Uterus (tissue), 4 donors: ENCODE data around the gene SPATS1. TPM values are rescaled to one million over a fixed set of nuclear protein-coding genes. Genes with fewer than 3 reads are reported as not detected.

ENCODE experiments used
- DNase-seq, 2 donors: peaks; one replicate each; pipeline ENCODE4 v3.0.0-alpha.2; 2019 to 2020
- H3K27ac ChIP-seq, 2 donors: fragments of 200-600 bp; sonication (generic); 1 replicate in 1 of 2; 2 replicates in 1 of 2; pipeline ENCODE4 v1.5.1; 2016 to 2018
- H3K27me3 ChIP-seq, 2 donors: fragments of 200-600 bp; sonication (generic); one replicate each; pipeline ENCODE4 v1.5.1; 2018 to 2019; ENCODE audit warnings: control low read depth in 1 of 2
- H3K36me3 ChIP-seq, 2 donors: fragments of 200-600 bp; sonication (generic); one replicate each; pipeline ENCODE4 v1.5.1; 2019; ENCODE audit warnings: control low read depth in 1 of 2
- H3K4me1 ChIP-seq, 2 donors: fragments of 200-600 bp; sonication (generic); one replicate each; pipeline ENCODE4 v1.5.1; 2018 to 2019; ENCODE audit warnings: control low read depth in 1 of 2
- H3K4me3 ChIP-seq, 2 donors: fragments of 200-600 bp; sonication (generic); 1 replicate in 1 of 2; 2 replicates in 1 of 2; pipeline ENCODE4 v1.5.1; 2018 to 2019; ENCODE audit warnings: mild to moderate bottlenecking in 1 of 2
- H3K9me3 ChIP-seq, 2 donors: fragments of 200-600 bp; sonication (generic); one replicate each; pipeline ENCODE4 v1.5.1; 2019; ENCODE audit warnings: control low read depth in 1 of 2
- POLR2A ChIP-seq, 2 donors: fragments of 450-650 bp; IDR thresholded peaks; one replicate each; pipeline ENCODE4 v1.6.1; 2016; ENCODE audit warnings: antibody characterized with exemption in 2 of 2, mild to moderate bottlenecking in 1 of 2, moderate library complexity in 1 of 2
- intact Hi-C: fragments of 100-400 bp; cut with DNase I; formaldehyde crosslinking; loops from one replicate; pipeline ENCODE4 v1.15.1; 2023; ENCODE audit warnings: low total_unique reads
- total RNA-seq, 4 donors: library from RNA; depleted of rRNA in 3 of 4; stranded (reverse); fragments of >200 nt in 3 of 4; gene quantifications; one replicate each; pipeline versions ENCODE4 v1.1.0 to v1.2.4, GENCODE V29; 2014 to 2023
- TF ChIP-seq, protein P1 (sequence below), 4 experiments: fragments of 200-600 bp in 2 of 4; fragments of 450-650 bp in 2 of 4; sonication (generic) in 2 of 4; IDR thresholded peaks; one replicate each; pipeline ENCODE4 v1.5.1; 2016 to 2019; ENCODE audit warnings: antibody characterized with exemption in 4 of 4, mild to moderate bottlenecking in 2 of 4, moderate library complexity in 1 of 4
- donor health status: DM: yes; HTN: yes; CAD: no.

SPATS1 gene
- total RNA-seq, 4 donors from 2014 or later: 0.62 TPM; not detected in 3

DNA sequence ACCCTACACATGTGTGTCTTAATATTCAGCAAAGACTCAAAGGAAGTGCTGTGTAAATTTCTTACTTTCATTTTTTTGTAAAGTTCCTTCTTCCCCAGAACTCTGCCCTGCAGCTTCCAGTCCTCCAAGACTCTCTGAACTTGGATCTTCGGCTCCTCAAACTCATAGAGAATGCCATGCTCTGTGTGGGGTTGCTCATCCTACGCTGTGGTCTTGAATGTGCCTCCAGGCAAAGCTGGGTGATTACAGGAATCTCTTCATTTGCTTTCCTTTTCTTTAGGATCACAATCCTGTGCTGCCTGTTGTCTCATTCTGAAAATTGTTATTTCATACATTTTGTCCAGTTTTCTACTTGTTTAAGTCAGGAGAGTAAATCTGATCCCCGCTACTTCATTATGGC is 30.6 kb downstream of the SPATS1 start:
- TF ChIP-seq, protein P1, sequence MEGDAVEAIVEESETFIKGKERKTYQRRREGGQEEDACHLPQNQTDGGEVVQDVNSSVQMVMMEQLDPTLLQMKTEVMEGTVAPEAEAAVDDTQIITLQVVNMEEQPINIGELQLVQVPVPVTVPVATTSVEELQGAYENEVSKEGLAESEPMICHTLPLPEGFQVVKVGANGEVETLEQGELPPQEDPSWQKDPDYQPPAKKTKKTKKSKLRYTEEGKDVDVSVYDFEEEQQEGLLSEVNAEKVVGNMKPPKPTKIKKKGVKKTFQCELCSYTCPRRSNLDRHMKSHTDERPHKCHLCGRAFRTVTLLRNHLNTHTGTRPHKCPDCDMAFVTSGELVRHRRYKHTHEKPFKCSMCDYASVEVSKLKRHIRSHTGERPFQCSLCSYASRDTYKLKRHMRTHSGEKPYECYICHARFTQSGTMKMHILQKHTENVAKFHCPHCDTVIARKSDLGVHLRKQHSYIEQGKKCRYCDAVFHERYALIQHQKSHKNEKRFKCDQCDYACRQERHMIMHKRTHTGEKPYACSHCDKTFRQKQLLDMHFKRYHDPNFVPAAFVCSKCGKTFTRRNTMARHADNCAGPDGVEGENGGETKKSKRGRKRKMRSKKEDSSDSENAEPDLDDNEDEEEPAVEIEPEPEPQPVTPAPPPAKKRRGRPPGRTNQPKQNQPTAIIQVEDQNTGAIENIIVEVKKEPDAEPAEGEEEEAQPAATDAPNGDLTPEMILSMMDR (IDR thresholded peaks at IDR 0.05): no peak
- TF ChIP-seq POLR2A (IDR thresholded peaks at IDR 0.05): no peak
- intact Hi-C loops: no loop called here
- no peak overlapping the region for H3K4me3 ChIP-seq

DNA sequence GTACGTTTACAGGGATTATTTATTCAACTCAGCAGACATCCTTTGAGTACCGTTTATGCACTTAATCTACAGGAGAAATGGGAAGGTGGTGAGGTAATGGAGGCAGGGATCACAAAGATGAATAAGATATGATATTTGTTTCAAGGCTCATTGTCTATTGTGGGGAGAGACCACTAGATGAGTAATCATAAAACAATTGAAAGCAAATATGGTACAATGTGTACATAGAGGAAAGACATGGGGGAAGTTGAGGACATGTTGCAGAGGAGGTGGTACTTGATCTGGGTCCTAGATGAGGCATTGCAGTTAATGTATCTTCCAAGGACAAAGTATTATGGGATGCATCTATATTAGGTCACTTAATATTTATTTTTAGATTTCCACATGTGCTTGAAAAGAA is 31.3 kb downstream of the SPATS1 start:
- no peaks in the 10 kb centered on the region for H3K4me1 ChIP-seq
- H3K27me3 ChIP-seq: no peaks in the 10 kb centered on the region
- no peak overlapping the region for H3K27ac ChIP-seq
- TF ChIP-seq POLR2A (IDR thresholded peaks at IDR 0.05): no peak
- TF ChIP-seq, protein P1 (IDR thresholded peaks at IDR 0.05): no peak
- DNase-seq: no peak
- intact Hi-C loops: no loop called here
- H3K36me3 ChIP-seq: no peaks in the 10 kb centered on the region
- no peaks in the 10 kb centered on the region for H3K9me3 ChIP-seq
- no peak overlapping the region for H3K4me3 ChIP-seq

More for the DNA sequence above, 30.6 kb downstream of the SPATS1 start:
- H3K27me3 ChIP-seq: no peaks in the 10 kb centered on the region
- no peak overlapping the region for H3K27ac ChIP-seq
- H3K9me3 ChIP-seq: no peaks in the 10 kb centered on the region
- no peaks in the 10 kb centered on the region for H3K4me1 ChIP-seq
- no peak for DNase-seq
- no peaks in the 10 kb centered on the region for H3K36me3 ChIP-seq

GRCh38 chr6:44375071-44375470 is 32.6 kb downstream of the SPATS1 start:
- TF ChIP-seq POLR2A (IDR thresholded peaks at IDR 0.05): no peak
- TF ChIP-seq, protein P1 (IDR thresholded peaks at IDR 0.05): no peak
- H3K27me3 ChIP-seq: no peaks in the 10 kb centered on the region
- no peaks in the 10 kb centered on the region for H3K9me3 ChIP-seq
- H3K4me3 ChIP-seq: no peak overlapping the region
- no peak overlapping the region for H3K27ac ChIP-seq
- no peak for DNase-seq
- no peaks in the 10 kb centered on the region for H3K4me1 ChIP-seq
- no peaks in the 10 kb centered on the region for H3K36me3 ChIP-seq
- intact Hi-C loops: no loop called here

DNA sequence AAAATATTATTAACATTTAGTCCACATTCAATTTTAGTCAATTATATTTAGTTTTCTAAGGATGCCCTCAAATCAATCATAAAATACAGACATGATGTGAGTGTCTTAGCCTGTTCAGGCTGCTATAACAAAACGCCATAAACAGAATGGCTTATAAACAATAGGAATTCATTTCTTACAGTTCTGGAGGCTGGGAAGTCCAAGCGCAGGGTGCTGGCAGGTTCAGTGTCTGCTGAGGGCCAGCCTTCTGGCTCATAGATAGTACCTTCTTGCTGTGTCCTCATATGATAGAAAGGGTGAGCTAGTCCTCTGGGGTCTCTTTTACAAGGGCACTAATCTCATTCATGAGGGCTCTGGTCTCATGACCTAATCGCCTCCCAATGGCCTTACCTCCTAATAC is 35.0 kb downstream of the SPATS1 start:
- intact Hi-C loops: no loop called here
- no peaks in the 10 kb centered on the region for H3K27me3 ChIP-seq
- H3K27ac ChIP-seq: no peak overlapping the region
- no peaks in the 10 kb centered on the region for H3K4me1 ChIP-seq
- no peak for DNase-seq
- TF ChIP-seq, protein P1 (IDR thresholded peaks at IDR 0.05): no peak
- no peak for TF ChIP-seq POLR2A (IDR thresholded peaks at IDR 0.05)
- H3K9me3 ChIP-seq: no peaks in the 10 kb centered on the region
- H3K36me3 ChIP-seq: no peaks in the 10 kb centered on the region
- H3K4me3 ChIP-seq: no peak overlapping the region

DNA sequence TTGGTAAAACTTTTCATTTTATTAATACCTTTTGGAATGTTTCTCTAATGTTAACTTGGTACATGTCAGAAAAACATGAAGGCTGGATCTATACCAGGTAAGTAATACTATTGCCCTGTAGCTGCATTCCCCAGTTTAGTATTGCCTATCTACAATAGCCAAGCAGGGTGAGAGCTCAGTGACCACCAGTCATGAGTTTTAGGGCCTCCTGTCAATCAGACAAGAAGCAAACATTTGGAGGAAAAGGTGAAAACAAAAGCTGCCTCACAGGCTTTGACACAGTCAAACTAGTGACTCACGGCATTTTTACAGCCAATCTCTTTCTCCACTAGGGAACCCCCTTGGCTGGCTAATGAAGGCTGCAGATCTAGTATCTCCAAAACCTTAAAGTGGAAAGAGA is 35.5 kb downstream of the SPATS1 start:
- TF ChIP-seq POLR2A (IDR thresholded peaks at IDR 0.05): no peak
- TF ChIP-seq, protein P1 (IDR thresholded peaks at IDR 0.05): no peak
- Histone ChIP-seq H3K4me1 (no peaks in the 10 kb centered on the region), H3K4me3 (no peak overlapping the region), H3K36me3 (no peaks in the 10 kb centered on the region), H3K9me3 (no peaks in the 10 kb centered on the region), H3K27me3 (no peaks in the 10 kb centered on the region), H3K27ac (no peak overlapping the region)
- intact Hi-C loops: no loop called here
- DNase-seq: no peak
